HepG2 (cell line): ENCODE measurements around the gene STC2. TPM values are rescaled to one million over a fixed set of nuclear protein-coding genes. Genes with fewer than 3 reads are reported as not detected.

Source experiments
- FOXC1 ChIP-seq: sonication (generic); formaldehyde crosslinking; IDR thresholded peaks from 2 replicates; pipeline ENCODE4 v1.8.0; 2022; ENCODE audit warnings: mild to moderate bottlenecking, missing genetic modification reagents, borderline replicate concordance
- KLF12 ChIP-seq: sonication (generic); formaldehyde crosslinking; IDR thresholded peaks from 2 replicates; pipeline ENCODE4 v1.4.0; 2020; ENCODE audit warnings: missing genetic modification reagents, borderline replicate concordance
- KLF9 ChIP-seq: IDR thresholded peaks from 2 replicates; pipeline ENCODE4 v1.6.1; 2016; ENCODE audit warnings: low read depth
- LRRFIP1 ChIP-seq: sonication (generic); formaldehyde crosslinking; conservative IDR thresholded peaks from 2 replicates; pipeline ENCODE4 v1.4.0; 2020; ENCODE audit warnings: missing genetic modification reagents
- MEIS2 ChIP-seq: sonication (generic); formaldehyde crosslinking; IDR thresholded peaks from 2 replicates; pipeline ENCODE4 v1.9.0; 2021; ENCODE audit warnings: mild to moderate bottlenecking, missing genetic modification reagents
- NFKB2 ChIP-seq: sonication (generic); formaldehyde crosslinking; IDR thresholded peaks from 2 replicates; pipeline ENCODE4 v1.4.0; 2020; ENCODE audit warnings: missing genetic modification reagents, borderline replicate concordance
- RBFOX2 ChIP-seq: fragments of 200-400 bp; formaldehyde crosslinking; IDR thresholded peaks from 2 replicates; pipeline ENCODE4 v1.6.1; 2017; ENCODE audit warnings: low read depth, mild to moderate bottlenecking, low read length
- SOX5 ChIP-seq: IDR thresholded peaks from 2 replicates; pipeline ENCODE4 v1.6.1; 2016; ENCODE audit warnings: borderline replicate concordance
- SOX6 ChIP-seq, 2 experiments: fragments of 450-650 bp in 1 of 2; sonication (generic) in 1 of 2; formaldehyde crosslinking in 1 of 2; IDR thresholded peaks; 2 replicates each; pipeline versions ENCODE4 v1.4.0 to v1.6.1; 2017 to 2020; ENCODE audit warnings: antibody characterized with exemption in 1 of 2, mild to moderate bottlenecking in 1 of 2, missing genetic modification reagents in 1 of 2
- STAT6 ChIP-seq: sonication (generic); formaldehyde crosslinking; IDR thresholded peaks from 2 replicates; pipeline ENCODE4 v1.4.0; 2020; ENCODE audit warnings: missing genetic modification reagents, mild to moderate bottlenecking, borderline replicate concordance
- USF2 ChIP-seq, 2 experiments: sonication (generic) in 1 of 2; formaldehyde crosslinking in 1 of 2; IDR thresholded peaks; 2 replicates each; pipeline versions ENCODE4 v1.5.1 to v1.6.1; 2011 to 2020; ENCODE audit warnings: borderline replicate concordance in 1 of 2, low read depth in 1 of 2, low read length in 1 of 2, mild to moderate bottlenecking in 1 of 2, missing genetic modification reagents in 1 of 2, moderate library complexity in 1 of 2
- XRCC5 ChIP-seq: fragments of 200-400 bp; formaldehyde crosslinking; optimal IDR thresholded peaks from 2 replicates; pipeline ENCODE3; 2017; ENCODE audit warnings: mild to moderate bottlenecking, low read length
- YEATS2 ChIP-seq: sonication (generic); formaldehyde crosslinking; IDR thresholded peaks from 2 replicates; pipeline ENCODE4 v1.4.0; 2020; ENCODE audit warnings: missing genetic modification reagents, borderline replicate concordance
- ZFP36 ChIP-seq: fragments of 150-350 bp; IDR thresholded peaks from 2 replicates; pipeline ENCODE4 v1.6.1; 2018; ENCODE audit warnings: borderline replicate concordance, low read length, low read depth; ENCODE audit not compliant: partially characterized antibody
- ZNF331 ChIP-seq: sonication (generic); formaldehyde crosslinking; IDR thresholded peaks from 2 replicates; pipeline ENCODE4 v1.4.0; 2020; ENCODE audit warnings: missing genetic modification reagents
- ZNF512B ChIP-seq: sonication (generic); formaldehyde crosslinking; IDR thresholded peaks from 2 replicates; pipeline ENCODE4 v1.5.1; 2020; ENCODE audit warnings: missing genetic modification reagents, mild to moderate bottlenecking, borderline replicate concordance
- ZNF607 ChIP-seq: sonication (generic); formaldehyde crosslinking; IDR thresholded peaks from 2 replicates; pipeline ENCODE4 v1.5.1; 2020; ENCODE audit warnings: missing genetic modification reagents, mild to moderate bottlenecking, borderline replicate concordance
- ZNF709 ChIP-seq: sonication (generic); formaldehyde crosslinking; IDR thresholded peaks from 2 replicates; pipeline ENCODE4 v1.5.0; 2020; ENCODE audit warnings: mild to moderate bottlenecking, missing genetic modification reagents
- polyA plus RNA-seq, 8 experiments: library from polyadenylated mRNA; depleted of rRNA in 3 of 8; stranded (reverse) in 7 of 8; unstranded in 1 of 8; fragments of >200 nt; fragmentation: Illumina TruSeq in 4 of 8; extraction: Trizol in 4 of 8; gene quantifications; 2 replicates each; pipeline versions ENCODE4 v1.2.1 to v1.2.3, GENCODE V29; 2011 to 2016; ENCODE audit warnings: low read depth in 4 of 8, missing spikeins in 1 of 8, mixed read lengths in 1 of 8; ENCODE audit not compliant: insufficient read depth in 1 of 8
- total RNA-seq, 5 experiments: library from RNA; depleted of rRNA; stranded (reverse); fragments of >200 nt; fragmentation: Illumina TruSeq; extraction: Trizol; gene quantifications; 2 replicates each; pipeline ENCODE4 v1.2.3, GENCODE V29; 2016; ENCODE audit warnings: low read depth in 1 of 5

The STC2 gene
- total and polyA plus RNA-seq, 2 of the 13 experiments (the other 11 are each of a cell fraction or from before 2014, with no cell fraction given), result 27.1 to 69.2 TPM

GRCh38 chr5:173331956-173332479, 3.8 kb upstream of the STC2 start (continued):
- TF ChIP-seq LRRFIP1 (CRISPR knock-in tag) (0 out of 2 replicates have a peak, but pooled peaks have one; percentile 25), SOX6 (IDR thresholded peaks at IDR 0.05) (no peak), SOX6 (CRISPR knock-in tag; IDR thresholded peaks at IDR 0.05) (peak; percentile 32; the same call in 1 of the 2 replicates), ZNF607 (CRISPR knock-in tag) (peak; percentile 81), XRCC5 (peak; percentile 69), ZNF331 (CRISPR knock-in tag) (peak; percentile 67), ZNF709 (0 out of 2 replicates have a peak, but pooled peaks have one; percentile 50), NFKB2 (CRISPR knock-in tag) (peak; percentile 70; the same call in 1 of the 2 replicates), STAT6 (CRISPR knock-in tag) (no peak), YEATS2 (CRISPR knock-in tag) (peak; percentile 56; the same call in 1 of the 2 replicates), MEIS2 (CRISPR knock-in tag) (0 out of 2 replicates have a peak, but pooled peaks have one; percentile 46), SOX5 (CRISPR knock-in tag) (peak; percentile 59), RBFOX2 (no peak), KLF9 (CRISPR knock-in tag) (0 out of 2 replicates have a peak, but pooled peaks have one; percentile 70), KLF12 (CRISPR knock-in tag) (peak; percentile 59; the same call in 1 of the 2 replicates), ZFP36 (no peak), FOXC1 (CRISPR knock-in tag) (peak; percentile 30; the same call in 1 of the 2 replicates), USF2 (IDR thresholded peaks at IDR 0.05; ENCODE audit: low read depth, low read length) (peak; percentile 34; the same call in 1 of the 2 replicates), USF2 (CRISPR knock-in tag; IDR thresholded peaks at IDR 0.05; ENCODE audit: borderline replicate concordance) (peak; percentile 80), ZNF512B (no peak)
